ENCODE data around the gene NCEH1.

Gene NCEH1

DNA sequence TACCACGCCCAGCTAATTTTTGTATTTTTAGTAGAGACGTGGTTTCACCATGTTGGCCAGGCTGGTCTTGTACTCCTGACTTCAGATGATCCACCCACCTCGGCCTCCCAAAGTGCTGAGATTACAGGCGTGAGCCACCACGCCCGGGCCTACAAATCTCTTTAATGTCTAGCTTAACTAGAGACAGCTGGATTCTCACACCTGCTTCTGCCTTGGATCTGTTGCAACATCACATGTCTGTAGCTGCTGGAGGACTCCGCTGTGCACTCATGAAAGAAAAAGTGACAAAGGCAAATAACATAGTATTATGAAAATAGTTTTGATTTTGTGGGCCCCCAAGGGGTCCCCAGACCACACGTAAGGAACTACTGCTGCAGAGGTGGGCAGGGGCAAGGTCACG is 85.9 kb downstream of the NCEH1 start:
- Mint-ChIP-seq H3K4me3 (no peak overlapping the region), H3K36me3 (peaks cover 3% of the 10 kb centered on the region), H3K9me3 (ENCODE audit: low read depth) (no peaks in the 10 kb centered on the region), H3K27me3 (no peaks in the 10 kb centered on the region), H3K4me1 (ENCODE audit: low read depth) (peaks cover 5% of the 10 kb centered on the region), H3K27ac (no peak overlapping the region)

DNA sequence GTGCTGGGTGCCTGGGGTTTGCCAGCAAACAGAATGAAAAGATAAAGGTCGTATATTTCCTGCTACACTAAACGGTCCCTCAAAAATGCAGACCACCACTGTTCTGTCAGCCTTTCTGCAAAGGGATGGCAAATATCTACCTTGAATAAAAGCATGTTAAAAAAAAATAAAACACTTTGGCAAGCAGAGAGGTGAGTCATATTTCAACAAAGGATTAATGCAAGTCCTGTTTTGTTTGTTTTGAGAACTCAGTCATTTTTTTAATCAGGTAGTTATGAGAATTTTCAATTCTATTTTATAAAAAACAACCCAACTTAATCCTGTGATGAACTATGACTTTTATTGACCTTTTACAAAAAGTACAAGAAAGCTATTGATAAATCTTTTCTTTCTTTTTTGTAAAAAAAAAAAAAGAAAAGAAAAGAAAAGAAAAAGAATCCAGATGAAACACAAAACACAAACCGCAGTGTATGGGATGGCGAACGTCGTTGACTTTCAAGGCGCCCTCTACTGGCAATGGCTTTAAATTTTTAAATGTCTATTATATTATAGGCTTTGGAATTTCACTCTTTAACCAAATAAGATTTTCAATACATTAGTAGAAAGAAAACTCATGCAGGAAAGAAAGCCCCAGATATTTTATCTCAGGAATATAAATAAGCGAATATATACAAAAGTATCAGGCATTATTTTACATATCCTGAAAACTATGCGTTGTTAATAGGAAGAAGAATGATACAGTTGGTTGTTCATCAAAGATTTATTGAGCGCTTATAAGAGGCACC is 87.8 kb downstream of the NCEH1 start:
- Mint-ChIP-seq H3K36me3 (no peaks in the 10 kb centered on the region), H3K27ac (no peak overlapping the region), H3K27me3 (no peaks in the 10 kb centered on the region), H3K4me3 (peak overlapping the region; percentile 46), H3K4me1 (ENCODE audit: low read depth) (peaks cover 5% of the 10 kb centered on the region), H3K9me3 (ENCODE audit: low read depth) (no peaks in the 10 kb centered on the region)

GRCh38 chr3:172622156-172622555 is 88.7 kb downstream of the NCEH1 start:
- no peaks in the 10 kb centered on the region for H3K27me3 Mint-ChIP-seq
- no peaks in the 10 kb centered on the region for H3K9me3 Mint-ChIP-seq (ENCODE audit: low read depth)
- no peaks in the 10 kb centered on the region for H3K36me3 Mint-ChIP-seq
- peaks cover 5% of the 10 kb centered on the region for H3K4me1 Mint-ChIP-seq (ENCODE audit: low read depth)
- no peak overlapping the region for H3K27ac Mint-ChIP-seq
- no peak overlapping the region for H3K4me3 Mint-ChIP-seq

- Mint-ChIP-seq H3K27ac (no peak overlapping the region), H3K27me3 (no peaks in the 10 kb centered on the region), H3K9me3 (ENCODE audit: low read depth) (no peaks in the 10 kb centered on the region), H3K4me3 (no peak overlapping the region), H3K36me3 (peaks cover 2% of the 10 kb centered on the region), H3K4me1 (ENCODE audit: low read depth) (peaks cover 19% of the 10 kb centered on the region)
Observed at GRCh38 chr3:172617976-172618375, 92.9 kb downstream of the NCEH1 start.

DNA sequence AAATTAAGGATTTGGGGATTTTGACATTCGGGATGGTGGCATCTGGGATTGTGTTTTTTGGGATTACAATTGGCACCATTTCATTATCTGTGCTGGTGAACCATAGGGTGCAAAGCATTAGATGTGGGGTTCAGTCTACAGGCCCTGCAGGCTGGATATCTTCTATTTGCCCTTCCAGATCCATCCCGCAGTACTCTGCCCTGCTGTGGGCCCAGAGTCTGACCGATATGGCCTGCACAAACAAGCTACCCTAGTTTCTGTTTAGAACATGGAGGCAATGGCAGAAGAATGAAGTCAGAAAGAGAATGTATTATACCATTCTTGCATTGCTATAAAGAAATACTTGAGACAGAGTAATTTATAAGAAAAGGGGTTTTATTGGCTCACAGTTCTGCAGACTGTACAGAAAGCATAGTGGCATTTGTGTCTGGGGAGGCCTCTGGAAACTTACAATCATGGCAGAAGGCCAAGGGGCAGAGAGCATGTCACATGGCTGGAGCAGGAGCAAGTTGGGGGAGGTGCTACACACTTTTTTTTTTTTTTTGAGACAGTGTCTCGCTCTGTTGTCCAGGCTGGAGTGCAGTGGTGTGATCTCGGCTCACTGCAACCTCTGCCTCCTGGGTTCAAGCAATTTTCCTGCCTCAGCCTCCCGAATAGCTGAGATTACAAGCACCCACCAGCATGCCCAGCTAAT is 93.7 kb downstream of the NCEH1 start:
- H3K4me1 Mint-ChIP-seq (ENCODE audit: low read depth) = peaks cover 14% of the 10 kb centered on the region
- H3K9me3 Mint-ChIP-seq (ENCODE audit: low read depth) = no peaks in the 10 kb centered on the region
- H3K27ac Mint-ChIP-seq = no peak overlapping the region
- H3K4me3 Mint-ChIP-seq = no peak overlapping the region
- peaks cover 2% of the 10 kb centered on the region for H3K36me3 Mint-ChIP-seq
- no peaks in the 10 kb centered on the region for H3K27me3 Mint-ChIP-seq

- peak overlapping the region; percentile 14 for H3K4me3 Mint-ChIP-seq
Observed at GRCh38 chr3:172616031-172616461, 94.8 kb downstream of the NCEH1 start.

DNA sequence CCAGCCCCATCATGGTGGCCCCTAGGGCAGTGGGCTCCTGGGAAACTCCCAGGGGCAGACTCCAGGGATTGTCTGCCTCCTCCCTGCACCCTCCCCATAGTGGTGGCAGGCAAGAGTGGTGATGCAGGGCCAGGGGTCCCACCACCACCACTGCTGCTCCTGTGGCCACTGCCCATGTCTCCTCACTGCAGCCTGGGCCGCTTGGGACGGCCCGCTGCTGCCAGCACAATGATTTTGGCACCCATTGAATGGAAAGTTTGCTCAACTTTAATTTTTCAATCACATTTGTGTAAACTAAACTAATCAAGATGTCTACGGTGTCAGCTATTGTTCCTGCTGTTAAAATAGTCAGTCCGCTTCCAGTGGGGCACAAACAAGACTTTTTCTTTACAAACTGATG is 95.6 kb downstream of the NCEH1 start:
- H3K27ac Mint-ChIP-seq = no peak overlapping the region
- H3K9me3 Mint-ChIP-seq (ENCODE audit: low read depth) = peaks cover 8% of the 10 kb centered on the region
- H3K4me1 Mint-ChIP-seq (ENCODE audit: low read depth) = peaks cover 14% of the 10 kb centered on the region
- no peaks in the 10 kb centered on the region for H3K27me3 Mint-ChIP-seq
- peaks cover 7% of the 10 kb centered on the region for H3K36me3 Mint-ChIP-seq
- no peak overlapping the region for H3K4me3 Mint-ChIP-seq

More at GRCh38 chr3:172616031-172616461, 94.8 kb downstream of the NCEH1 start:
- no peaks in the 10 kb centered on the region for H3K27me3 Mint-ChIP-seq
- peaks cover under 1% of the 10 kb centered on the region for H3K9me3 Mint-ChIP-seq (ENCODE audit: low read depth)
- H3K36me3 Mint-ChIP-seq = peaks cover 2% of the 10 kb centered on the region
- peaks cover 14% of the 10 kb centered on the region for H3K4me1 Mint-ChIP-seq (ENCODE audit: low read depth)
- peak overlapping the region; percentile 58 for H3K27ac Mint-ChIP-seq

- Mint-ChIP-seq H3K27me3 (no peaks in the 10 kb centered on the region), H3K9me3 (ENCODE audit: low read depth) (peaks cover 8% of the 10 kb centered on the region), H3K4me1 (ENCODE audit: low read depth) (peaks cover 14% of the 10 kb centered on the region), H3K4me3 (no peak overlapping the region), H3K36me3 (peaks cover 7% of the 10 kb centered on the region), H3K27ac (no peak overlapping the region)
Observed at GRCh38 chr3:172614340-172615274, 96.3 kb downstream of the NCEH1 start.

GRCh38 chr3:172613845-172614244 is 97.0 kb downstream of the NCEH1 start:
- Mint-ChIP-seq H3K9me3 (ENCODE audit: low read depth) (peaks cover 8% of the 10 kb centered on the region), H3K27ac (no peak overlapping the region), H3K4me3 (no peak overlapping the region), H3K27me3 (no peaks in the 10 kb centered on the region), H3K36me3 (peaks cover 7% of the 10 kb centered on the region), H3K4me1 (ENCODE audit: low read depth) (peaks cover 14% of the 10 kb centered on the region)

DNA sequence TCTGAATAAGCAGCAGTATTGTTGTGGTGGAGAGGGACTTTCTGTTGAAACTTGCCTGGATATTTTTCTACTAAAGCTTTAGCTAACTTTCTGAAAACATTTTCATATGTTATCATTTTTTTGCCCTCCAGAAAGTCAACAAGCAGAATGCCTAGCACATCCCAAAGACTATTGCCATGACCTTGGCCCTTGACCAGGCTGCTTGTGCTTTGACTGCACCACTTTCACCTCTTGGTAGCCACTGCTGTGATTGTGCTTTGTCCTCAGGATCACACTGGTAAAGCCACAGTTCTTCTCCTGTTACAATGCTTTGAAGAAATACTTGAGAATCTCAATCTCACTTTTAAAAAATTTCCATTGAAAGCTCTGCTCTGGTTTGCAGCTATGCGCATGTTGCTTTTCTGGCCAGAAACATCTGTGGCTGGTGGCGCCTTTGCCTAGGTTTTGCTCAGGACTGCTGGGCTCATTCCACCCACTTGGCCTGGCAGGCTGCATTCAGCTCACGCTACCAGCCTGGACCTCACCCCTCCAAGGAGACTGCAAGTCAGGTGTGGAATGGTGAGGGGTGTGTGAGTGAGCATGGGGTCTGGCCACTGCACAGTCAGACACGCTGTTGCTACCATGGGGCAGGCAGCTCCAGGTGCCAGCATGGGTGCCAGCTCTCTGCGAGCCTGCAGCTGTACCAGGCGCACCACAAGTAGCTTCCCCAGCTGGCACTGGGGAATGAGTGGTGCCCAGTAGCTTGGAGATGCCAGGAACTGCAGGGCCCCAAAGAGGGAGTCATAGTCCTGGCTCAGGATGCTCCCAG is 97.8 kb downstream of the NCEH1 start:
- Mint-ChIP-seq H3K27me3 (no peaks in the 10 kb centered on the region), H3K4me1 (ENCODE audit: low read depth) (peaks cover 14% of the 10 kb centered on the region), H3K27ac (no peak overlapping the region), H3K4me3 (no peak overlapping the region), H3K36me3 (peaks cover 7% of the 10 kb centered on the region), H3K9me3 (ENCODE audit: low read depth) (peaks cover 8% of the 10 kb centered on the region)

DNA sequence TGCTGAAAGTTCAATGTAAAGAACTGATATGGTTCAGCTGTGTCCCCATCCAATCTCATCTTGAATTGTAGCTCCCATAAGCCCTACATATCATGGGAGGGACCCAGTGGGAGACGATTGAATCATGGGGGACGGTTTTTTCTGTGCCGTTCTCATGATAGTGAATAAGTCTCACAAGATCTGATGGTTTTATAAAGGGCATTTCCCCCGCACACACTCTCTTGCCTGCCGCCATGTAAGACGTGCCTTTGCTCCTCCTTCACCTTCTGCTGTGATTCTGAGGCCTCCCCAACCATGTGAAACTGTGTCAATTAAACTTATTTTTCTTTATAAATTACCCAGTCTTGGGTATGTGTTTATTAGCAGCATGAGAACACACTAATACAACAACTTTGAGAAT is 101.1 kb downstream of the NCEH1 start:
- Mint-ChIP-seq H3K4me1 (ENCODE audit: low read depth) (peaks cover 7% of the 10 kb centered on the region), H3K4me3 (no peak overlapping the region), H3K36me3 (peaks cover 5% of the 10 kb centered on the region), H3K27ac (no peak overlapping the region), H3K27me3 (no peaks in the 10 kb centered on the region), H3K9me3 (ENCODE audit: low read depth) (peaks cover 8% of the 10 kb centered on the region)

DNA sequence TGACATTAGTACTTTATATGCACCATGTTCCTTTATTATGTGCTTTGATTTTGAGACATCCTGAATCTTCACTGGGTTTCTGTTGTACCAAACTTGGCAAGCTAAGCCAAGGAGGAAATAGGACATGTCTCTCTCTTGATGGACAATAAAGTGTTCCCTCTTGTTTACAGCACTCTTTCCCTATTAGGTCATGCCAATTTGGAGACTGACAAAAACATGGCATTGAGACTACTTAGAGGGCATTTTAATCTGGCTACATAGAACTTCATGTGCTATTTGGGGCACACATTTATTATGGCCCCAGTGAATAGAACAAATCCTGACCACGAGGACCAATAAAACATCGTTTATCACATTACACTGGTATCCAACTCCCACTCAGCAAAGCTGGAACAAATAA is 102.3 kb downstream of the NCEH1 start:
- Mint-ChIP-seq H3K4me1 (ENCODE audit: low read depth) (peaks cover 7% of the 10 kb centered on the region), H3K9me3 (ENCODE audit: low read depth) (peaks cover 8% of the 10 kb centered on the region), H3K4me3 (no peak overlapping the region), H3K36me3 (peaks cover 5% of the 10 kb centered on the region), H3K27ac (no peak overlapping the region), H3K27me3 (no peaks in the 10 kb centered on the region)

- Mint-ChIP-seq H3K4me1 (ENCODE audit: low read depth) (peaks cover 7% of the 10 kb centered on the region), H3K36me3 (peaks cover 5% of the 10 kb centered on the region), H3K27me3 (no peaks in the 10 kb centered on the region), H3K27ac (no peak overlapping the region), H3K4me3 (no peak overlapping the region), H3K9me3 (ENCODE audit: low read depth) (peaks cover 8% of the 10 kb centered on the region)
Observed at GRCh38 chr3:172607305-172608121, 103.4 kb downstream of the NCEH1 start.

Data from activated naive CD8-positive, alpha-beta T cell (primary cell).